C4-2B (cell line): ENCODE data around the gene PLEKHA8.

Experiments
- H3K27ac ChIP-seq: fragments of 450-650 bp; 2 replicates; pipeline ENCODE4 v1.5.1; 2017
- CTCF ChIP-seq: fragments of 450-650 bp; conservative IDR thresholded peaks from 2 replicates; pipeline ENCODE4 v1.5.1; 2017; ENCODE audit warnings: mild to moderate bottlenecking
- ZFX ChIP-seq: fragments of 450-650 bp; IDR thresholded peaks from 2 replicates; pipeline ENCODE4 v1.6.1; 2017

The PLEKHA8 gene

GRCh38 chr7:29990931-29991330 lies 37.3 kb upstream of the PLEKHA8 start:
- TF ChIP-seq CTCF (no peak), ZFX (no peak)
- H3K27ac ChIP-seq: no peak overlapping the region

- H3K27ac ChIP-seq: no peak overlapping the region
- TF ChIP-seq ZFX (no peak), CTCF (no peak)
Observed at GRCh38 chr7:29991937-29992336, 36.3 kb upstream of the PLEKHA8 start.

GRCh38 chr7:29993140-29993539 lies 35.1 kb upstream of the PLEKHA8 start:
- TF ChIP-seq ZFX: no peak
- no peak for TF ChIP-seq CTCF
- no peak overlapping the region for H3K27ac ChIP-seq

GRCh38 chr7:29995652-29996051 lies 32.6 kb upstream of the PLEKHA8 start:
- no peak overlapping the region for H3K27ac ChIP-seq
- TF ChIP-seq CTCF (no peak), ZFX (no peak)

DNA sequence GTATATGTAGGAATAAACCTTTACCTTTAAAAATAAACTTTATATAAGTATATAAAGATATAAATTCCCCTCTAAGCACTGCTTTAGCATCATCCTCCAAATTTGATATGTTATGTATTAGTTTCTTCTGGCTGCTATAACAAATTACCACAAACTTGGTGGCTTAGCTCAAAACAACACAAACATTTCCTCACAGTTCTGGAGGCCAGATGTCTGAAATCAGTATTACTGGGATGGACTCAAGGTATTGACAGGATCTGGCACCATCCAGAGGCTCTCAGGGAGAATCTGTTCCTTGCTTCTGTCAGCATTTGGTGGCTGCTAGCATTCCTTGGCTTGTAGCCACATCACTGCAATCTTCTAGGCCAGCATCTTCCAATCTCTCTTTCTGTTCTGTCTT lies 31.9 kb upstream of the PLEKHA8 start:
- TF ChIP-seq CTCF: no peak
- no peak for TF ChIP-seq ZFX
- H3K27ac ChIP-seq: no peak overlapping the region

DNA sequence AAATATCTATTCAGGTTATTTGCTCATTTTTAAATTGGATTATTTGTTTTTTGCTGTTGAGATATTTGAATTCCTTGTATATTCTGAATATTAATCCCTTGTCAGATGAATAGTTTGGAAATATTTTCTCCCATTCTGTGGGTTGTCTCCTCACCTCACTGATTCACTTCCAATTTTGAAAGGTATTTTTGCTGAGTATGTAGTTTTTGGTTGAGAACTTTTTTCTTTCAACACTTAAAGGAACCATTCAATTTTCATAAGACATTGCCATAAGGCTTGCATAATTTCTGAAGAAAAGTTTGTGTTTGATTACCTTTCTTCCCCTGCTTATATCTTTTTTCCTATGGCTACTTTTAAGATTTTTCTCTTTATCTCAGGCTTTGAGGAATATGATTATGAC lies 29.7 kb upstream of the PLEKHA8 start:
- no peak for TF ChIP-seq ZFX
- TF ChIP-seq CTCF: no peak

DNA sequence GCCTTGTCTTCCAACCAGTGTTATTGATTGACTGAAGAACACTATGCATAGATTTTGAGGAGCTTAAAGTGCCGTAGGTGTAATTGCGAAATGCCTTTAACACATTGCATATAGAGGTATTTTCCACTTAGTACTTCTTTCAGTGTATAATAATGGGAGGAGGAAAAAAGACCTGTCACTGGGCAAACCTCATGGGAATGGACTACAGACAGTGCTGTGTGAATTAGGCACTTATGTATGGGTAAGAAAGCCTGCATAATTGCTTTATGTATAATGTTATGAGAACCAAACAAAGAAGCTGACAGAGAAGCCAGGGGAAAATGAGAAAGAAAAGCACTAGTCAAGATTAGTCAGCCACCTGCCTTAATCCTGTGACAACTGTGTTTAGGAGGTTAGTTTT lies 26.2 kb upstream of the PLEKHA8 start:
- TF ChIP-seq ZFX (no peak), CTCF (no peak)
- no peak overlapping the region for H3K27ac ChIP-seq

More for the DNA sequence above, 29.7 kb upstream of the PLEKHA8 start:
- H3K27ac ChIP-seq: no peak overlapping the region
